Measurements from ENCODE around the gene PSTPIP2. TPM values are rescaled to one million over a fixed set of nuclear protein-coding genes. Genes with fewer than 3 reads are reported as not detected.

Gene PSTPIP2
- polyA plus RNA-seq, 2 of the 4 experiments (the other 2 are of a cell fraction) = 0.10 to 0.19 TPM

GRCh38 chr18:45976974-45977373 lies 95.1 kb downstream of the PSTPIP2 start:
- Histone ChIP-seq H3K9me3 (no peaks in the 10 kb centered on the region), H3K4me1 (no peaks in the 10 kb centered on the region), H3K4me2 (no peak overlapping the region), H3K27ac (no peak overlapping the region), H3K4me3 (no peak overlapping the region)
- ATAC-seq (no peak), DNase-seq (ENCODE audit: low read depth in 1 of 2, low spot score in 1 of 2) (no peak), FAIRE-seq (no peak)
- POLR2A ChIA-PET = no interaction called here
- 68% methylated on average over 5 of the region's 5 CpGs for WGBS (ENCODE audit: missing lambda C conversion rate)
- CTCF ChIA-PET = interaction anchor here (0.6 to 3.0 kb wide), 3 partner anchors 9 to 312 kb away, joined by 3 to 13 read pairs (median 5); no protein-coding TSS in a partner anchor
- TF ChIP-seq, protein P1, sequence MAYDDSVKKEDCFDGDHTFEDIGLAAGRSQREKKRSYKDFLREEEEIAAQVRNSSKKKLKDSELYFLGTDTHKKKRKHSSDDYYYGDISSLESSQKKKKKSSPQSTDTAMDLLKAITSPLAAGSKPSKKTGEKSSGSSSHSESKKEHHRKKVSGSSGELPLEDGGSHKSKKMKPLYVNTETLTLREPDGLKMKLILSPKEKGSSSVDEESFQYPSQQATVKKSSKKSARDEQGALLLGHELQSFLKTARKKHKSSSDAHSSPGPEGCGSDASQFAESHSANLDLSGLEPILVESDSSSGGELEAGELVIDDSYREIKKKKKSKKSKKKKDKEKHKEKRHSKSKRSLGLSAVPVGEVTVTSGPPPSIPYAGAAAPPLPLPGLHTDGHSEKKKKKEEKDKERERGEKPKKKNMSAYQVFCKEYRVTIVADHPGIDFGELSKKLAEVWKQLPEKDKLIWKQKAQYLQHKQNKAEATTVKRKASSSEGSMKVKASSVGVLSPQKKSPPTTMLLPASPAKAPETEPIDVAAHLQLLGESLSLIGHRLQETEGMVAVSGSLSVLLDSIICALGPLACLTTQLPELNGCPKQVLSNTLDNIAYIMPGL (CRISPR knock-in tag; IDR thresholded peaks at IDR 0.05; ENCODE audit: borderline replicate concordance) = no peak
- TF ChIP-seq CBX8 (IDR thresholded peaks at IDR 0.05) = no peak
- TF ChIP-seq, protein P2, sequence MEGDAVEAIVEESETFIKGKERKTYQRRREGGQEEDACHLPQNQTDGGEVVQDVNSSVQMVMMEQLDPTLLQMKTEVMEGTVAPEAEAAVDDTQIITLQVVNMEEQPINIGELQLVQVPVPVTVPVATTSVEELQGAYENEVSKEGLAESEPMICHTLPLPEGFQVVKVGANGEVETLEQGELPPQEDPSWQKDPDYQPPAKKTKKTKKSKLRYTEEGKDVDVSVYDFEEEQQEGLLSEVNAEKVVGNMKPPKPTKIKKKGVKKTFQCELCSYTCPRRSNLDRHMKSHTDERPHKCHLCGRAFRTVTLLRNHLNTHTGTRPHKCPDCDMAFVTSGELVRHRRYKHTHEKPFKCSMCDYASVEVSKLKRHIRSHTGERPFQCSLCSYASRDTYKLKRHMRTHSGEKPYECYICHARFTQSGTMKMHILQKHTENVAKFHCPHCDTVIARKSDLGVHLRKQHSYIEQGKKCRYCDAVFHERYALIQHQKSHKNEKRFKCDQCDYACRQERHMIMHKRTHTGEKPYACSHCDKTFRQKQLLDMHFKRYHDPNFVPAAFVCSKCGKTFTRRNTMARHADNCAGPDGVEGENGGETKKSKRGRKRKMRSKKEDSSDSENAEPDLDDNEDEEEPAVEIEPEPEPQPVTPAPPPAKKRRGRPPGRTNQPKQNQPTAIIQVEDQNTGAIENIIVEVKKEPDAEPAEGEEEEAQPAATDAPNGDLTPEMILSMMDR (IDR thresholded peaks at IDR 0.05) = no peak
- TF ChIP-seq HDAC2 (IDR thresholded peaks at IDR 0.05) = no peak
- no peak for TF ChIP-seq NPAS2 (CRISPR knock-in tag; IDR thresholded peaks at IDR 0.05; ENCODE audit: borderline replicate concordance)
- no peak for TF ChIP-seq E2F6 (IDR thresholded peaks at IDR 0.05; ENCODE audit: borderline replicate concordance, low read depth)

DNA sequence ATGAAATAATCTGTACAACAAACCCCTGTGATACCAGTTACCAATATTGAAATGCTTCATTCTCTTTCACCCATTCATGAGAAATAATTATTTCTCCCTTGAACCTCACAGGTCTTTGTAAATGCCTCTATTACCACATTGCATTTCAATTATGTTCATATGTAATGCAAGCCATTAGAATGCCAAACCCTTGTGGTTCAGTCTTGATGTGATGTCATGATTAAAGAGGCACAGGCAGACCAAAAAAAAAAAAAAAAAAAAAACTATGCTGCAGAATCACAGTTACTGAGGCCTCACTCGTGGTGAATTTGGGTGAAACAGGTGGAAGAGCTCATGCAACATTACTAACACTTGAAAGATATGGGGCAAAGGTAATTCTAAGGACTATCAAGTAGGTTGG lies 95.5 kb downstream of the PSTPIP2 start:
- CTCF ChIA-PET = interaction anchor here (0.6 to 3.0 kb wide), 3 partner anchors 10 to 311 kb away, joined by 3 to 13 read pairs (median 5); no protein-coding TSS in a partner anchor

GRCh38 chr18:45974088-45974536 lies 97.9 kb downstream of the PSTPIP2 start:
- no peaks in the 10 kb centered on the region for H3K4me1 ChIP-seq
- H3K4me3 ChIP-seq = peak overlapping the region; percentile 38
- peak overlapping the region in 1 of 2 experiments; percentile 37; a peak in 4 of 6 replicates for H3K27ac ChIP-seq
- no peaks in the 10 kb centered on the region for H3K9me3 ChIP-seq
- peak; percentile 21 to 74 for DNase-seq (ENCODE audit: low read depth in 1 of 2, low spot score in 1 of 2)
- ChIA-PET CTCF (interaction anchor here (0.7 to 2.3 kb wide), 21 partner anchors 9 to 716 kb away, joined by 3 to 16 read pairs (median 3); no protein-coding TSS in a partner anchor), POLR2A (no interaction called here)
- peak; percentile 85 to 94 for ATAC-seq
- peak overlapping the region; percentile 87 for H3K4me2 ChIP-seq
- no peak for TF ChIP-seq EP300 (IDR thresholded peaks at IDR 0.05)
- peak; percentile 79 to 89 for TF ChIP-seq RAD21 (conservative IDR thresholded peaks at IDR 0.05 in 1 of 2, IDR thresholded peaks at IDR 0.05 in 1 of 2)
- TF ChIP-seq RFX5 (IDR thresholded peaks at IDR 0.05) = no peak
- no peak for TF ChIP-seq HEYL (CRISPR knock-in tag; IDR thresholded peaks at IDR 0.05)
- peak; percentile 69 for TF ChIP-seq SMC3 (IDR thresholded peaks at IDR 0.05)
- TF ChIP-seq, protein P1 (CRISPR knock-in tag; IDR thresholded peaks at IDR 0.05; ENCODE audit: borderline replicate concordance) = no peak
- TF ChIP-seq, protein P2 (IDR thresholded peaks at IDR 0.05) = peak; percentile 79
- 2% methylated on average over 5 of the region's 5 CpGs for WGBS (ENCODE audit: missing lambda C conversion rate)
- FAIRE-seq = no peak

More for the DNA sequence above, 95.5 kb downstream of the PSTPIP2 start:
- no peaks in the 10 kb centered on the region for H3K4me1 ChIP-seq
- 4% methylated on average over 1 of the region's 1 CpG for WGBS (ENCODE audit: missing lambda C conversion rate)
- POLR2A ChIA-PET = no interaction called here
- no peak overlapping the region for H3K27ac ChIP-seq
- DNase-seq (ENCODE audit: low read depth in 1 of 2, low spot score in 1 of 2) (no peak), FAIRE-seq (no peak), ATAC-seq (no peak)
- H3K9me3 ChIP-seq = no peaks in the 10 kb centered on the region
- no peak for TF ChIP-seq MAZ (IDR thresholded peaks at IDR 0.05; ENCODE audit: borderline replicate concordance, low read depth, low read length)
- TF ChIP-seq, protein P1 (CRISPR knock-in tag; IDR thresholded peaks at IDR 0.05; ENCODE audit: borderline replicate concordance) = no peak
- no peak for TF ChIP-seq HDAC2 (IDR thresholded peaks at IDR 0.05)
- TF ChIP-seq NPAS2 (CRISPR knock-in tag; IDR thresholded peaks at IDR 0.05; ENCODE audit: borderline replicate concordance) = no peak
- no peak overlapping the region for H3K4me3 ChIP-seq
- H3K4me2 ChIP-seq = no peak overlapping the region
